Measurements from ENCODE around the gene HCN2.

The HCN2 gene

GRCh38 chr19:595326-596262 is 5.9 kb downstream of the HCN2 start:
- intact Hi-C loops (cut with DNase I; ENCODE audit: low total_unique reads) = no loop called here
- DNase-seq = no peak
- Histone ChIP-seq H3K36me3 (no peaks in the 10 kb centered on the region), H3K9me3 (no peaks in the 10 kb centered on the region), H3K4me3 (no peak overlapping the region), H3K27ac (no peak overlapping the region), H3K27me3 (peaks cover 4 to 78% of the 10 kb centered on the region in 2 donors), H3K4me1 (peaks cover 0 to 6% (median 2%) of the 10 kb centered on the region in 4 donors)
- no peak for TF ChIP-seq CTCF (IDR thresholded peaks at IDR 0.05)

- no peak overlapping the region for H3K4me3 ChIP-seq
- no peaks in the 10 kb centered on the region for H3K4me1 ChIP-seq
- intact Hi-C loops (cut with DNase I; ENCODE audit: low total_unique reads) = no loop called here
- TF ChIP-seq CTCF (IDR thresholded peaks at IDR 0.05) = no peak
- H3K27me3 ChIP-seq = peaks cover under 1 to 71% of the 10 kb centered on the region in 2 donors
- H3K9me3 ChIP-seq = no peaks in the 10 kb centered on the region
- H3K27ac ChIP-seq = no peak overlapping the region
- no peaks in the 10 kb centered on the region for H3K36me3 ChIP-seq
- no peak for DNase-seq
These were observed 6.6 kb downstream of the HCN2 start for GRCh38 chr19:596263-596655.

- Histone ChIP-seq H3K36me3 (no peaks in the 10 kb centered on the region), H3K27me3 (peaks cover 0 to 61% of the 10 kb centered on the region in 2 donors), H3K4me3 (no peak overlapping the region), H3K9me3 (no peaks in the 10 kb centered on the region), H3K27ac (no peak overlapping the region), H3K4me1 (no peaks in the 10 kb centered on the region)
- intact Hi-C loops (cut with DNase I; ENCODE audit: low total_unique reads) = no loop called here
- no peak for DNase-seq
- no peak for TF ChIP-seq CTCF (IDR thresholded peaks at IDR 0.05)
These were observed 8.0 kb downstream of the HCN2 start for GRCh38 chr19:597406-598315.

- DNase-seq = no peak
- TF ChIP-seq CTCF (IDR thresholded peaks at IDR 0.05) = no peak
- H3K9me3 ChIP-seq = no peaks in the 10 kb centered on the region
- H3K27ac ChIP-seq = no peak overlapping the region
- no peaks in the 10 kb centered on the region for H3K36me3 ChIP-seq
- intact Hi-C loops (cut with DNase I; ENCODE audit: low total_unique reads) = no loop called here
- H3K4me1 ChIP-seq = no peaks in the 10 kb centered on the region
- no peak overlapping the region for H3K4me3 ChIP-seq
- H3K27me3 ChIP-seq = peaks cover 0 to 34% of the 10 kb centered on the region in 2 donors
These were observed 11.6 kb downstream of the HCN2 start for GRCh38 chr19:601310-601709.

- Histone ChIP-seq H3K36me3 (no peaks in the 10 kb centered on the region), H3K9me3 (no peaks in the 10 kb centered on the region), H3K27ac (no peak overlapping the region), H3K4me1 (no peaks in the 10 kb centered on the region), H3K4me3 (no peak overlapping the region), H3K27me3 (peaks cover 0 to 29% of the 10 kb centered on the region in 2 donors)
- TF ChIP-seq CTCF (IDR thresholded peaks at IDR 0.05) = no peak
- intact Hi-C loops (cut with DNase I; ENCODE audit: low total_unique reads) = no loop called here
- no peak for DNase-seq
These were observed 12.1 kb downstream of the HCN2 start for GRCh38 chr19:601790-602189.
